ENCODE measurements around the gene PXN. TPM values are rescaled to one million over a fixed set of nuclear protein-coding genes. Genes with fewer than 3 reads are reported as not detected.

PXN gene
- total and polyA plus RNA-seq, 2 of the 13 experiments (the other 11 are each of a cell fraction or from before 2014, with no cell fraction given): 13.6 to 14.2 TPM

DNA sequence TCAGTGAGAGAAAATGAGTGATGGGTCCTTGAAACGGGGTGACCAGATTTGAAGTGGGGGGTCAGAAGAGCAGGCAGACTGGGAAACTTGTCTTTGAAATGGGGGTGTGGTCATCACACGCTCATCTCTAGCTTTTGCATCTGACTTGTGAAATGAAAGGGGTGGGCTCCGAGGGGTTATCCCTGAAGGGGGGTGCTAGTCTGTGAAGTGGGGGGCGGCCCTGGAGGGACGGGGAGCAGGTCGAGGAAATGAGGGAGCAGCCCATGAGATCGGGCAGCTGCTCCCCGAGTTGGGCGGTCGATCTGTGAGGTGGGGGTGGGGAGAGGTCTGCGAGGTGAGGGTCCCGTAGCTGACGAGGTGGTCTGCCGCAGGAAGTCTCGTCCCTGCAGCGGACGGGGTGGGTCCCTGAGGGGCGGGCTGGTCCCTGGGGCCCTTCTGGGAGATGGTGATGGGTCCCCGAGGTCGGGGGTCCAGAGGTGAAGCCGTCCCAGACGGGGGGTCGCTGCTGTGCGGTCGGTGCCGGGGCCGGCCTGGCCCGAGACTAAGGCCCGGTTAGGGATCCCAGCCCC is 542 bp downstream of the PXN start (continued):
- TF ChIP-seq, protein P1, sequence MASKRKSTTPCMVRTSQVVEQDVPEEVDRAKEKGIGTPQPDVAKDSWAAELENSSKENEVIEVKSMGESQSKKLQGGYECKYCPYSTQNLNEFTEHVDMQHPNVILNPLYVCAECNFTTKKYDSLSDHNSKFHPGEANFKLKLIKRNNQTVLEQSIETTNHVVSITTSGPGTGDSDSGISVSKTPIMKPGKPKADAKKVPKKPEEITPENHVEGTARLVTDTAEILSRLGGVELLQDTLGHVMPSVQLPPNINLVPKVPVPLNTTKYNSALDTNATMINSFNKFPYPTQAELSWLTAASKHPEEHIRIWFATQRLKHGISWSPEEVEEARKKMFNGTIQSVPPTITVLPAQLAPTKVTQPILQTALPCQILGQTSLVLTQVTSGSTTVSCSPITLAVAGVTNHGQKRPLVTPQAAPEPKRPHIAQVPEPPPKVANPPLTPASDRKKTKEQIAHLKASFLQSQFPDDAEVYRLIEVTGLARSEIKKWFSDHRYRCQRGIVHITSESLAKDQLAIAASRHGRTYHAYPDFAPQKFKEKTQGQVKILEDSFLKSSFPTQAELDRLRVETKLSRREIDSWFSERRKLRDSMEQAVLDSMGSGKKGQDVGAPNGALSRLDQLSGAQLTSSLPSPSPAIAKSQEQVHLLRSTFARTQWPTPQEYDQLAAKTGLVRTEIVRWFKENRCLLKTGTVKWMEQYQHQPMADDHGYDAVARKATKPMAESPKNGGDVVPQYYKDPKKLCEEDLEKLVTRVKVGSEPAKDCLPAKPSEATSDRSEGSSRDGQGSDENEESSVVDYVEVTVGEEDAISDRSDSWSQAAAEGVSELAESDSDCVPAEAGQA (IDR thresholded peaks at IDR 0.05; ENCODE audit: low read depth): no peak
- TF ChIP-seq, protein P1 (CRISPR knock-in tag; IDR thresholded peaks at IDR 0.05; ENCODE audit: borderline replicate concordance): no peak
- TF ChIP-seq AGO2 (optimal IDR thresholded peaks at IDR 0.05; ENCODE audit: low read depth, low read length) (peak; percentile 27), CBX5 (CRISPR knock-in tag; IDR thresholded peaks at IDR 0.05; ENCODE audit: borderline replicate concordance) (no peak), RFX1 (IDR thresholded peaks at IDR 0.05) (no peak), CEBPB (IDR thresholded peaks at IDR 0.05; ENCODE audit: borderline replicate concordance, low read depth, low read length) (no peak), NFKB2 (CRISPR knock-in tag; IDR thresholded peaks at IDR 0.05; ENCODE audit: borderline replicate concordance) (0 out of 2 replicates have a peak, but pooled peaks have one; percentile 23), ZNF274 (CRISPR knock-in tag; IDR thresholded peaks at IDR 0.05) (no peak; the same call in 1 of the 2 replicates), ETV5 (CRISPR knock-in tag; IDR thresholded peaks at IDR 0.05; ENCODE audit: borderline replicate concordance) (no peak), ZNF441 (CRISPR knock-in tag; IDR thresholded peaks at IDR 0.05; ENCODE audit: borderline replicate concordance) (no peak), ZNF430 (CRISPR knock-in tag; IDR thresholded peaks at IDR 0.05) (no peak), ZKSCAN1 (IDR thresholded peaks at IDR 0.05; ENCODE audit: low read length) (no peak), KDM2A (CRISPR knock-in tag; IDR thresholded peaks at IDR 0.05; ENCODE audit: borderline replicate concordance, low read depth) (no peak), MEF2D (CRISPR knock-in tag; IDR thresholded peaks at IDR 0.05) (no peak), ZNF160 (CRISPR knock-in tag; IDR thresholded peaks at IDR 0.05) (no peak), RFXAP (CRISPR knock-in tag; IDR thresholded peaks at IDR 0.05; ENCODE audit: borderline replicate concordance) (no peak), HNRNPK (IDR thresholded peaks at IDR 0.05; ENCODE audit: low read depth, low read length, poor library complexity, severe bottlenecking) (no peak), MYNN (CRISPR knock-in tag; IDR thresholded peaks at IDR 0.05; ENCODE audit: low read depth) (no peak), CBX1 (IDR thresholded peaks at IDR 0.05; ENCODE audit: low read depth) (no peak), SSRP1 (CRISPR knock-in tag; IDR thresholded peaks at IDR 0.05) (no peak)
- TF ChIP-seq, protein P2, sequence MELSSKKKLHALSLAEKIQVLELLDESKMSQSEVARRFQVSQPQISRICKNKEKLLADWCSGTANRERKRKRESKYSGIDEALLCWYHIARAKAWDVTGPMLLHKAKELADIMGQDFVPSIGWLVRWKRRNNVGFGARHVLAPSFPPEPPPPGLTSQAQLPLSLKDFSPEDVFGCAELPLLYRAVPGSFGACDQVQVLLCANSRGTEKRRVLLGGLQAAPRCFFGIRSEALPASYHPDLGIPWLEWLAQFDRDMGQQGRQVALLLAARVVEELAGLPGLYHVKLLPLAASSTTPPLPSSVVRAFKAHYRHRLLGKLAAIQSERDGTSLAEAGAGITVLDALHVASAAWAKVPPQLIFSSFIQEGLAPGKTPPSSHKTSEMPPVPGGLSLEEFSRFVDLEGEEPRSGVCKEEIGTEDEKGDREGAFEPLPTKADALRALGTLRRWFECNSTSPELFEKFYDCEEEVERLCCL (CRISPR knock-in tag; IDR thresholded peaks at IDR 0.05; ENCODE audit: borderline replicate concordance): no peak
- TF ChIP-seq, protein P3, sequence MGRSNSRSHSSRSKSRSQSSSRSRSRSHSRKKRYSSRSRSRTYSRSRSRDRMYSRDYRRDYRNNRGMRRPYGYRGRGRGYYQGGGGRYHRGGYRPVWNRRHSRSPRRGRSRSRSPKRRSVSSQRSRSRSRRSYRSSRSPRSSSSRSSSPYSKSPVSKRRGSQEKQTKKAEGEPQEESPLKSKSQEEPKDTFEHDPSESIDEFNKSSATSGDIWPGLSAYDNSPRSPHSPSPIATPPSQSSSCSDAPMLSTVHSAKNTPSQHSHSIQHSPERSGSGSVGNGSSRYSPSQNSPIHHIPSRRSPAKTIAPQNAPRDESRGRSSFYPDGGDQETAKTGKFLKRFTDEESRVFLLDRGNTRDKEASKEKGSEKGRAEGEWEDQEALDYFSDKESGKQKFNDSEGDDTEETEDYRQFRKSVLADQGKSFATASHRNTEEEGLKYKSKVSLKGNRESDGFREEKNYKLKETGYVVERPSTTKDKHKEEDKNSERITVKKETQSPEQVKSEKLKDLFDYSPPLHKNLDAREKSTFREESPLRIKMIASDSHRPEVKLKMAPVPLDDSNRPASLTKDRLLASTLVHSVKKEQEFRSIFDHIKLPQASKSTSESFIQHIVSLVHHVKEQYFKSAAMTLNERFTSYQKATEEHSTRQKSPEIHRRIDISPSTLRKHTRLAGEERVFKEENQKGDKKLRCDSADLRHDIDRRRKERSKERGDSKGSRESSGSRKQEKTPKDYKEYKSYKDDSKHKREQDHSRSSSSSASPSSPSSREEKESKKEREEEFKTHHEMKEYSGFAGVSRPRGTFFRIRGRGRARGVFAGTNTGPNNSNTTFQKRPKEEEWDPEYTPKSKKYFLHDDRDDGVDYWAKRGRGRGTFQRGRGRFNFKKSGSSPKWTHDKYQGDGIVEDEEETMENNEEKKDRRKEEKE (IDR thresholded peaks at IDR 0.05): no peak

Data from HepG2 (cell line).